Right lobe of liver (tissue), 4 donors: ENCODE data around the gene WSB1.

Source experiments
- POLR2A ChIP-seq: fragments of 450-650 bp; IDR thresholded peaks from one replicate; pipeline ENCODE4 v1.6.1; 2017; ENCODE audit warnings: antibody characterized with exemption, mild to moderate bottlenecking
- TF ChIP-seq, protein P1 (sequence below), 4 donors: fragments of 200-600 bp in 3 of 4; fragments of 450-650 bp in 1 of 4; IDR thresholded peaks; one replicate each; pipeline versions ENCODE4 v1.5.1 to v1.8.0; 2016 to 2022; ENCODE audit warnings: antibody characterized with exemption in 4 of 4, mild to moderate bottlenecking in 2 of 4
- donor health status: DM: no; HTN: no; CAD: no.
- donor health status: DM: no; HTN: no; CAD: no.
- donor health status: DM: no; HTN: yes; CAD: no.

GRCh38 chr17:27341041-27341471 lies 47.1 kb downstream of the WSB1 start:
- TF ChIP-seq, protein P1, sequence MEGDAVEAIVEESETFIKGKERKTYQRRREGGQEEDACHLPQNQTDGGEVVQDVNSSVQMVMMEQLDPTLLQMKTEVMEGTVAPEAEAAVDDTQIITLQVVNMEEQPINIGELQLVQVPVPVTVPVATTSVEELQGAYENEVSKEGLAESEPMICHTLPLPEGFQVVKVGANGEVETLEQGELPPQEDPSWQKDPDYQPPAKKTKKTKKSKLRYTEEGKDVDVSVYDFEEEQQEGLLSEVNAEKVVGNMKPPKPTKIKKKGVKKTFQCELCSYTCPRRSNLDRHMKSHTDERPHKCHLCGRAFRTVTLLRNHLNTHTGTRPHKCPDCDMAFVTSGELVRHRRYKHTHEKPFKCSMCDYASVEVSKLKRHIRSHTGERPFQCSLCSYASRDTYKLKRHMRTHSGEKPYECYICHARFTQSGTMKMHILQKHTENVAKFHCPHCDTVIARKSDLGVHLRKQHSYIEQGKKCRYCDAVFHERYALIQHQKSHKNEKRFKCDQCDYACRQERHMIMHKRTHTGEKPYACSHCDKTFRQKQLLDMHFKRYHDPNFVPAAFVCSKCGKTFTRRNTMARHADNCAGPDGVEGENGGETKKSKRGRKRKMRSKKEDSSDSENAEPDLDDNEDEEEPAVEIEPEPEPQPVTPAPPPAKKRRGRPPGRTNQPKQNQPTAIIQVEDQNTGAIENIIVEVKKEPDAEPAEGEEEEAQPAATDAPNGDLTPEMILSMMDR (IDR thresholded peaks at IDR 0.05): no peak
- TF ChIP-seq POLR2A: no peak
